HEK293 (cell line): ENCODE measurements around the gene FAM209A.

Experiments
- CTCF ChIA-PET: fragments of 350-600 bp; formaldehyde crosslinking; extraction: SDS; loops from one replicate; lab custom pipeline; 2021; ENCODE audit warnings: antibody characterized with exemption; lab: Yijun Ruan, JAX
- POLR2A ChIA-PET: fragments of 300-600 bp; formaldehyde crosslinking; extraction: SDS; loops from one replicate; lab custom pipeline; 2020; ENCODE audit warnings: antibody characterized with exemption, inconsistent platforms; lab: Yijun Ruan, JAX
- H3K27ac ChIP-seq: fragments of 200-500 bp; sonication (Bioruptor generic); 2 replicates; pipeline ENCODE4 v1.5.1; 2014; ENCODE audit warnings: low read depth, low read length, control low read depth, inconsistent platforms; ENCODE audit errors: extremely low read depth
- H3K36me3 ChIP-seq, 2 experiments: fragments of 200-500 bp in 1 of 2; sonication (Bioruptor generic) in 1 of 2; 1 replicate in 1 of 2; 2 replicates in 1 of 2; pipeline ENCODE4 v1.5.1; 2014 to 2017; ENCODE audit warnings: inconsistent platforms in 2 of 2, low read length in 2 of 2; ENCODE audit not compliant: control insufficient read depth in 2 of 2, insufficient read depth in 1 of 2
- H3K4me1 ChIP-seq: fragments of 200-500 bp; sonication (Bioruptor generic); 2 replicates; pipeline ENCODE4 v1.5.1; 2014; ENCODE audit warnings: mild to moderate bottlenecking, low read length, inconsistent platforms; ENCODE audit not compliant: control insufficient read depth, insufficient read depth
- H3K4me3 ChIP-seq: 2 replicates; pipeline ENCODE4 v1.5.1; 2011; ENCODE audit warnings: low read depth, mild to moderate bottlenecking, control low read depth, low read length, moderate library complexity
- H3K9me3 ChIP-seq: fragments of 200-500 bp; sonication (Bioruptor generic); 2 replicates; pipeline ENCODE4 v1.5.1; 2014; ENCODE audit warnings: low read depth, low read length, inconsistent platforms; ENCODE audit not compliant: control insufficient read depth, insufficient read depth
- BCL11A ChIP-seq: fragments of 450-650 bp; formaldehyde crosslinking; IDR thresholded peaks from 2 replicates; pipeline ENCODE4 v1.5.1; 2016; ENCODE audit warnings: low read depth, missing biosample characterization, missing genetic modification characterization
- HOXC10 ChIP-seq: sonication (generic); formaldehyde crosslinking; IDR thresholded peaks from 2 replicates; pipeline ENCODE4 v1.8.1; 2023; ENCODE audit warnings: mild to moderate bottlenecking, missing genetic modification reagents
- MEIS1 ChIP-seq: sonication (generic); formaldehyde crosslinking; IDR thresholded peaks from 2 replicates; pipeline ENCODE4 v1.8.1; 2022; ENCODE audit warnings: missing genetic modification reagents, mild to moderate bottlenecking, borderline replicate concordance
- OSR2 ChIP-seq: fragments of 450-650 bp; formaldehyde crosslinking; IDR thresholded peaks from 2 replicates; pipeline ENCODE4 v1.5.1; 2016; ENCODE audit warnings: missing biosample characterization, missing genetic modification characterization
- PRDM2 ChIP-seq: fragments of 450-650 bp; formaldehyde crosslinking; IDR thresholded peaks from 2 replicates; pipeline ENCODE4 v1.5.1; 2016; ENCODE audit warnings: missing biosample characterization, missing genetic modification characterization, borderline replicate concordance
- SALL2 ChIP-seq: fragments of 450-650 bp; formaldehyde crosslinking; IDR thresholded peaks from 2 replicates; pipeline ENCODE4 v1.5.0; 2017; ENCODE audit warnings: missing biosample characterization, mild to moderate bottlenecking, missing genetic modification characterization, borderline replicate concordance
- WT1 ChIP-seq: fragments of 450-650 bp; formaldehyde crosslinking; IDR thresholded peaks from 2 replicates; pipeline ENCODE4 v1.5.1; 2016; ENCODE audit warnings: missing biosample characterization, missing genetic modification characterization
- ZBTB11 ChIP-seq: fragments of 450-650 bp; formaldehyde crosslinking; conservative IDR thresholded peaks from 2 replicates; pipeline ENCODE4 v1.5.1; 2016; ENCODE audit warnings: low read depth, missing biosample characterization, missing genetic modification characterization
- ZBTB20 ChIP-seq: fragments of 450-650 bp; formaldehyde crosslinking; IDR thresholded peaks from 2 replicates; pipeline ENCODE4 v1.5.1; 2016; ENCODE audit warnings: missing biosample characterization, missing genetic modification characterization
- ZFP3 ChIP-seq: fragments of 450-650 bp; formaldehyde crosslinking; IDR thresholded peaks from 2 replicates; pipeline ENCODE4 v1.5.1; 2016; ENCODE audit warnings: low read depth, missing biosample characterization, missing genetic modification characterization
- ZNF223 ChIP-seq: fragments of 450-650 bp; formaldehyde crosslinking; IDR thresholded peaks from 2 replicates; pipeline ENCODE4 v1.5.1; 2016; ENCODE audit warnings: missing biosample characterization, missing genetic modification characterization
- ZNF24 ChIP-seq: fragments of 450-650 bp; formaldehyde crosslinking; IDR thresholded peaks from 2 replicates; pipeline ENCODE4 v1.5.1; 2016; ENCODE audit warnings: missing biosample characterization, missing genetic modification characterization
- ZNF433 ChIP-seq: fragments of 450-650 bp; formaldehyde crosslinking; IDR thresholded peaks from 2 replicates; pipeline ENCODE4 v1.5.1; 2016; ENCODE audit warnings: missing biosample characterization, missing genetic modification characterization, low read depth
- ZNF488 ChIP-seq: fragments of 450-650 bp; formaldehyde crosslinking; IDR thresholded peaks from 2 replicates; pipeline ENCODE4 v1.5.1; 2016; ENCODE audit warnings: missing biosample characterization, missing genetic modification characterization
- ZNF518A ChIP-seq: fragments of 450-650 bp; formaldehyde crosslinking; conservative IDR thresholded peaks from 2 replicates; pipeline ENCODE4 v1.5.1; 2016; ENCODE audit warnings: low read depth, missing biosample characterization, missing genetic modification characterization
- ZNF529 ChIP-seq: fragments of 450-650 bp; formaldehyde crosslinking; IDR thresholded peaks from 2 replicates; pipeline ENCODE4 v1.5.1; 2017; ENCODE audit warnings: missing genetic modification characterization, missing biosample characterization; ENCODE audit not compliant: insufficient replicate concordance
- ZNF580 ChIP-seq: fragments of 450-650 bp; formaldehyde crosslinking; IDR thresholded peaks from 2 replicates; pipeline ENCODE4 v1.5.1; 2016; ENCODE audit warnings: missing biosample characterization, missing genetic modification characterization
- ZNF626 ChIP-seq: fragments of 450-650 bp; sonication (Bioruptor Pico); formaldehyde crosslinking; IDR thresholded peaks from 2 replicates; pipeline ENCODE4 v1.5.1; 2018; ENCODE audit warnings: missing biosample characterization, missing genetic modification characterization, inconsistent platforms
- ZSCAN16 ChIP-seq: fragments of 450-650 bp; formaldehyde crosslinking; IDR thresholded peaks from 2 replicates; pipeline ENCODE4 v1.5.1; 2016; ENCODE audit warnings: missing biosample characterization, missing genetic modification characterization

Gene FAM209A

GRCh38 chr20:56519551-56519950, 5.0 kb upstream of the FAM209A start (continued):
- no peak for TF ChIP-seq ZSCAN16 (tag by site-specific recombination)
- TF ChIP-seq ZNF24 (tag by site-specific recombination): no peak
- TF ChIP-seq WT1: no peak
- no peak for TF ChIP-seq ZFP3 (tag by site-specific recombination)
- no peak for TF ChIP-seq ZNF433 (tag by site-specific recombination)

GRCh38 chr20:56520180-56520579, 4.4 kb upstream of the FAM209A start:
- ChIA-PET POLR2A (no interaction called here), CTCF (no interaction called here)
- Histone ChIP-seq H3K4me3 (no peak overlapping the region), H3K27ac (no peak overlapping the region; the same call in 1 of the 2 replicates), H3K36me3 (peaks cover 0 to 39% of the 10 kb centered on the region in 2 experiments; a peak in 1 of 3 replicates), H3K9me3 (no peaks in the 10 kb centered on the region), H3K4me1 (no peaks in the 10 kb centered on the region)
- TF ChIP-seq ZNF580 (tag by site-specific recombination) (no peak), OSR2 (tag by site-specific recombination) (no peak), MEIS1 (CRISPR knock-in tag) (no peak), BCL11A (tag by site-specific recombination) (no peak), ZNF488 (tag by site-specific recombination) (no peak), ZBTB11 (no peak), PRDM2 (tag by site-specific recombination) (no peak), ZNF529 (no peak), HOXC10 (no peak), ZNF518A (tag by site-specific recombination) (no peak), ZNF626 (tag by site-specific recombination) (no peak), SALL2 (tag by site-specific recombination) (no peak), ZBTB20 (tag by site-specific recombination) (no peak), ZNF223 (tag by site-specific recombination) (no peak)
